ENCODE data around the gene MAML3.

Gene MAML3

GRCh38 chr4:140046016-140046415 lies 108.0 kb downstream of the MAML3 start:
- no peak for DNase-seq (ENCODE audit: low spot score)

DNA sequence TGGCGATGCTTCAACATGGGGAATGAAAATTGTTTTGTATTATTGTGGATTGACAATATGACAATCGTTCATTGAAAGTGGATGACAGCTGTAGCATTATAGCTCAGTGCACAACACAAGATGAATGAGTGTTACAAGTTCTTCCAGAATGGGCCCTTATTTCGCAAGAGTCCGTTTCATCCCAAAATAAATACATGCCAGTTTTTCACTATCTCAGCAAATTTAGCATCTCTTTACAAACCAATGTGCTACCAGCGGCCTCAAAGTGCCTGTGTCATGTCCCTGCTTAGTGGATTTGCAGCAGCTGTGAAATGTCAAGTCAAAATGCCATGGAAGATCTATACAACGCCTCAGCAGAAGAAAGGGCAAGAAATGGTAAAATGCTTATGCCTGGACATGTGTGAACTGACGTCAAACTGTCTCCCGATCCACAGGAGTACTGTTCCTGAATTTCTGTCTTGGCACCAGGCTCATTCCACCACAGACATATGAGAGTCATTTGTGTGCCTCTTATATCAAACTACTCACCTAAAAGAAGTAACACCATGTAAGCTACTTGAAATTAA lies 109.6 kb downstream of the MAML3 start:
- no peak for DNase-seq (ENCODE audit: low spot score)

- DNase-seq (ENCODE audit: low spot score), result no peak
Measured at GRCh38 chr4:140042634-140043033, 111.3 kb downstream of the MAML3 start.

GRCh38 chr4:140038031-140038533 lies 115.9 kb downstream of the MAML3 start:
- no peak for DNase-seq (ENCODE audit: low spot score)

DNA sequence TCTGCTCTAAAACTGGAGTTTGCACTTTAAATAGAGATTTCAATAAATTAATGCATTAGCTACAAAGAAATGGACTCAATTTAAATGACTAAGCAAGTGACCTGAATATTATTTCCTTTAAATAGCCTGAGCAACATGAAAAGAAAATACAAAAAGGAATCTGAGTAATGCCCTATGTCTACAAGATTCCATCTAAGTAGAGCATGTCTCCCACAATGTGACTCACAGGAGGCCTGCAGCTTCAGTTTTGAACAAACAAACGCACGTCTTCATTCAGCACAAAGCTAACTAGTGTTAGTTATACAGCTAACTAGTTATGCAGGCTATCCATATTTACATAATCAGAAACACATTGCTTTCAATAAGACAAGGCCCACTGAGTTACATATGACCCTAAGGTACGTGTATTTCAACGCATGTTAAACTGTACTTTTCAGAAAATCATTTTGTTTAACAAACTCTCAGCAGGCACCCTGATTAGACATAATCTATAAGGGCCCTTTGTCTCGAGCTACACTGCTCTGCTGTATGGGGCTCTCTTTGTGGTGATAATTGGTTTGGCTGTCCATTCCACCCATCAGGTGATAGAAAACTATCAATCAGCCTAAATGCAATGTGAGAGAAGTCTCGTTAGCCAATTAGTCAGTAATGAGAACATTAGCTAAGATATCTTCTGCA lies 116.5 kb downstream of the MAML3 start:
- peak; percentile 94 for DNase-seq (ENCODE audit: low spot score)

GRCh38 chr4:140031706-140032105 lies 122.3 kb downstream of the MAML3 start:
- DNase-seq (ENCODE audit: low spot score), result no peak

DNA sequence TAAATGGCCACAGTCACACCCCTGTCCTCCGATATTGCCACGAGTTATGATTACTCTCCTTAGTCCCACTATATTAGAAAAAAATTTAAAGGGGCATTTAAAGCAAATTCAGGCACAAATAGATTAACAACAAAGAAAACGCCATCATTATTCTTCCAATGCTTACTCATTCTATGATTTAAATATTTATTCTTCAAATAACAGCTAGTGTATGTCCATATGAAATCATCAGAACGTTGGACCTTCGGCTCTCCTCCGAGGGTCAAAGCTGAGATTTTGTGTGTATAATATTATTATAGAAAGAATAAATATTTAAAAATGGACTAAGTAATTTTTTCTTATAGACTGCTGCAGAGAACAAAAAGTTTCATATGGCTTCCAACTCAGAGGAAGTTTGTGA lies 122.9 kb downstream of the MAML3 start:
- no peak for DNase-seq (ENCODE audit: low spot score)

GRCh38 chr4:140028676-140029517 lies 125.1 kb downstream of the MAML3 start:
- DNase-seq (ENCODE audit: low spot score), result no peak

GRCh38 chr4:140028101-140028500 lies 125.9 kb downstream of the MAML3 start:
- DNase-seq (ENCODE audit: low spot score), result no peak

DNA sequence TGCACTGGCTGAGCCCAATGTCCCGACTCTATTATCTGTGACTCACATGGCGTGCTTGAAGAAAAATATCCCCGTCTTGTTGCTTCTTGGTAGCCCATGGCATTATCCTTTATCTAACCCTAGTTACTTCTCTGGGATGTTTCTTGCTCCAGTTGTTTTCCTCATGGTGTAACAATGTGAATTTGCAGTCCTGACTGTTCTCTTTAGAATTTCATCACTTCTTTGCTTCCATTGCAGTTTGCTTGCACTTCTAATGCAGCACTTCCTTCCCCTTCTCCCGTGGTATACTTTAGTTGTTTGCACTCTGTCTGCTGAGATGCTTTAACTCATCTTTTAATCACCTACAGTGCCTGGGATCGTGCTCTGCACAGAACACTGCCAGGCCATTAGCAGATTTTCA lies 126.9 kb downstream of the MAML3 start:
- no peak for DNase-seq (ENCODE audit: low spot score)

DNA sequence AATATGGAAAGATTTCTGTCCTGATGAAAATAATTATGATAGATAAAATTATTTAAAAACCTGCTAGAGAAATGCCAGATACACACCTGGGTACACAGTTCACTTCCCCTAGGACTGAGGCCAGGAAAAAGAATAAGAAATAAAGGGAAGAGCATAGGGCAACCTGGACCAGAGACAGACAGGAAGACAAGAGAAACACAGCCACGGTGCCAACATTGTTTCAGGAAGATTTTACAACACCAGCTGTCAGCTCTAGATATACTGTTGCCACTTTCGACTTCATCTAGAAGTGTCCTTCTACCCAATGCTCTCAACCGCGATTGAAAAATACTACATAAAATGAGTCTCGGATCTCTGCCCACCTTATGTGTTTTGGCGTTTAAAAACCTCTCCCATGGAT lies 128.5 kb downstream of the MAML3 start:
- DNase-seq (ENCODE audit: low spot score), result no peak

- no peak for DNase-seq (ENCODE audit: low spot score)
Measured at GRCh38 chr4:140020457-140021361, 133.3 kb downstream of the MAML3 start.

GRCh38 chr4:140019619-140020347 lies 134.2 kb downstream of the MAML3 start:
- DNase-seq (ENCODE audit: low spot score), result no peak

- no peak for DNase-seq (ENCODE audit: low spot score)
Measured at GRCh38 chr4:140018931-140019618, 134.9 kb downstream of the MAML3 start.

DNA sequence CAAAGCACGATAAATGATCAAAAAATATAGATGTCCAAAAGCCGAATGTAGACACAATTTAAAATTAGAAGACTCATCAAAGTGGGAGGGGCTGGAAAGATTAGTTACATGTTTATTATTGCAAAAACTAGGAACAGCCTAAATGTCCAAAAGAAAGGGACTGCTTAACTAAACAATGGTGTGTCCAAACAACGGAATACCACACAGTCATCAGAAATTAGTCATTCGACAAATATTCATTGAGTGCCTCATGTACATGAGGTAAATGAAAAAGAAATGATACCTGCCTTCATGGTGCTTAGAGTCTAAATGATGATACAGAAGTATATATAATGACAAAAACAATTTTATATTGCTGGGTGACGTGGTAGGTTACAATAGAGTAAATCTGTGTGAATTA lies 139.7 kb downstream of the MAML3 start:
- no peak for DNase-seq (ENCODE audit: low spot score)

DNA sequence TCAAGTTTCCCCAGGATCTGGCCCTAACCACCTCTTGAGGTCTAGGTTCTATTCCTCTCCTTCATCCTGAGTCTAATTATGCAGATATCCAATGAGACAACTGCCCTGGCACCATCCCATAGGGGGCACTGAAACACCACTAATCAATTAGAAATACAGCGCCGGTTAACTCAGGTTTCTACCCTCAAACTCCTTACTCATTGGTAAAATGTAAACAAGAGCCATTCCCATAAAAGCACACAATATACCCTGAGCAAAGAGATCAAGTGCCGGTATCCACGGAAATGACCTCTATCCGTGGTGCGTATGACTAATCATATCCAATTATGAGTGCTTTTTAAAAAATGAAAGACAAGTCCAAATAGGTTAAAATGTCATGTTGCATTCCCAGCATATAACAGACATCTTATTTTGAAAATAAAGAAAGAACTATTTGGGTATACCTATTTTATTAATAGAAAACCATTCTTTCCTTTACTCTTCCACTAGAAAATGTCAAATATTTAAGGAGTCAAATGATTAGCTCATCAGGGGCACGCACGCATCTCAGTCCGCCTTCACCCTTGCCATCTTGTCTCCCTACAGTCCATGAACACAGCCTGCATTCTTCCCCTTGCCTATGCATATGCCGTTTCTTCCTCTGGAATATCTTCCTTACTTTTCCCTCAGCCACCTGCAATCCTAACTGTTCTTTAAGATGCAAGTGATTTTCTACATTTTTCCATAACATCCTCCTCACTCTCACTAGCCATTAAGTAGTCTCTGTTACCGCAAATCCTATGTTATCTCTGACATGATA lies 141.1 kb downstream of the MAML3 start:
- DNase-seq (ENCODE audit: low spot score), result peak; percentile 60

- DNase-seq (ENCODE audit: low spot score), result no peak
Measured at GRCh38 chr4:140005699-140006098, 148.3 kb downstream of the MAML3 start.

- no peak for DNase-seq (ENCODE audit: low spot score)
Measured at GRCh38 chr4:140004922-140005627, 148.9 kb downstream of the MAML3 start.

GRCh38 chr4:140004549-140004895 lies 149.5 kb downstream of the MAML3 start:
- peak; percentile 55 for DNase-seq (ENCODE audit: low spot score)
